Parathyroid adenoma (tissue), 2 donors: Measurements from ENCODE around the gene LGR4.

Experiments used
- H2AFZ ChIP-seq: fragments of 300-600 bp; sonication (generic); one replicate; pipeline ENCODE4 v1.7.0; 2017; ENCODE audit warnings: antibody characterized with exemption, mild to moderate bottlenecking
- H3K27ac ChIP-seq: fragments of 300-600 bp; sonication (generic); one replicate; pipeline ENCODE4 v1.7.0; 2017
- H3K27me3 ChIP-seq: fragments of 300-600 bp; sonication (generic); one replicate; pipeline ENCODE4 v1.7.0; 2017; ENCODE audit warnings: low read length; ENCODE audit not compliant: control insufficient read depth, insufficient read depth
- H3K36me3 ChIP-seq: fragments of 300-600 bp; sonication (generic); one replicate; pipeline ENCODE4 v1.7.0; 2017; ENCODE audit warnings: low read length; ENCODE audit not compliant: control insufficient read depth, insufficient read depth
- H3K4me1 ChIP-seq: fragments of 300-600 bp; sonication (generic); one replicate; pipeline ENCODE4 v1.7.0; 2017; ENCODE audit warnings: control low read depth
- H3K4me2 ChIP-seq: fragments of 300-600 bp; sonication (generic); one replicate; pipeline ENCODE4 v1.7.0; 2017; ENCODE audit warnings: low read length
- H3K4me3 ChIP-seq: fragments of 300-600 bp; sonication (generic); one replicate; pipeline ENCODE4 v1.7.0; 2017; ENCODE audit warnings: low read depth, low read length
- H3K79me2 ChIP-seq: fragments of 300-600 bp; sonication (generic); one replicate; pipeline ENCODE4 v1.7.0; 2017; ENCODE audit warnings: control low read depth
- H3K9ac ChIP-seq: fragments of 300-600 bp; sonication (generic); one replicate; pipeline ENCODE4 v1.7.0; 2017; ENCODE audit warnings: mild to moderate bottlenecking
- H3K9me3 ChIP-seq: fragments of 300-600 bp; sonication (generic); one replicate; pipeline ENCODE4 v1.7.0; 2017; ENCODE audit warnings: low read length; ENCODE audit not compliant: control insufficient read depth
- TF ChIP-seq, protein P1 (sequence below): fragments of 300-600 bp; sonication (generic); IDR thresholded peaks from one replicate; pipeline ENCODE4 v1.7.0; 2017; ENCODE audit warnings: antibody characterized with exemption, mild to moderate bottlenecking
- donor health status: primary hyperparathyroidism.

Gene LGR4

DNA sequence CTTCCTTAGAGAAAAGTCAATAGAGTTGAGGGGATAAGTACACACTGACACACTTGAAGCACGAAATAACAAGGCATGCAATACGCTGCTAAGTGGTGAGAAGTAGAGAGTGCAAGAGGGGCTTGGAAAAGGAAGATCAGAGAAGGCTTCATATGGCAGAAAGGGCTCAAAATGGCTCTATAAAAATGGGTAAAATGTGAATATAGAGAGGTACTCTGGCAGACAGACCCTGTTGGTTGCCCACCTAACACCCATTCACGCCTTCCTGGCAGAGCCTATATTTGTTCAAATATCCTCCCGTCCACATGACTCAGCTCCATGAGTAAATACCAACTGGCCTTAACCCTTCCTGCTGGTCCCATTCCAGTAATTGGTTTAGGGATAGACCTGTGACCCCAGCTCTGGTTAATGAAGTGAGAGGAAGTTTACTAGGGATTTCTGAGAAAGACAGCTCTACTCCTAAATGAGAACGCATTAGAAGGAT, 70.7 kb downstream of the LGR4 start:
- no peak overlapping the region for H3K4me2 ChIP-seq
- H3K79me2 ChIP-seq, result no peaks in the 10 kb centered on the region
- H2AFZ ChIP-seq, result no peak overlapping the region
- no peak overlapping the region for H3K9ac ChIP-seq
- H3K4me3 ChIP-seq, result no peak overlapping the region
- no peaks in the 10 kb centered on the region for H3K36me3 ChIP-seq
- no peaks in the 10 kb centered on the region for H3K9me3 ChIP-seq
- H3K4me1 ChIP-seq, result no peaks in the 10 kb centered on the region
- no peak overlapping the region for H3K27ac ChIP-seq
- TF ChIP-seq, protein P1, sequence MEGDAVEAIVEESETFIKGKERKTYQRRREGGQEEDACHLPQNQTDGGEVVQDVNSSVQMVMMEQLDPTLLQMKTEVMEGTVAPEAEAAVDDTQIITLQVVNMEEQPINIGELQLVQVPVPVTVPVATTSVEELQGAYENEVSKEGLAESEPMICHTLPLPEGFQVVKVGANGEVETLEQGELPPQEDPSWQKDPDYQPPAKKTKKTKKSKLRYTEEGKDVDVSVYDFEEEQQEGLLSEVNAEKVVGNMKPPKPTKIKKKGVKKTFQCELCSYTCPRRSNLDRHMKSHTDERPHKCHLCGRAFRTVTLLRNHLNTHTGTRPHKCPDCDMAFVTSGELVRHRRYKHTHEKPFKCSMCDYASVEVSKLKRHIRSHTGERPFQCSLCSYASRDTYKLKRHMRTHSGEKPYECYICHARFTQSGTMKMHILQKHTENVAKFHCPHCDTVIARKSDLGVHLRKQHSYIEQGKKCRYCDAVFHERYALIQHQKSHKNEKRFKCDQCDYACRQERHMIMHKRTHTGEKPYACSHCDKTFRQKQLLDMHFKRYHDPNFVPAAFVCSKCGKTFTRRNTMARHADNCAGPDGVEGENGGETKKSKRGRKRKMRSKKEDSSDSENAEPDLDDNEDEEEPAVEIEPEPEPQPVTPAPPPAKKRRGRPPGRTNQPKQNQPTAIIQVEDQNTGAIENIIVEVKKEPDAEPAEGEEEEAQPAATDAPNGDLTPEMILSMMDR, result no peak
- H3K27me3 ChIP-seq, result no peaks in the 10 kb centered on the region

- H3K4me1 ChIP-seq, result no peaks in the 10 kb centered on the region
- H3K27ac ChIP-seq, result no peak overlapping the region
- H3K79me2 ChIP-seq, result no peaks in the 10 kb centered on the region
- no peaks in the 10 kb centered on the region for H3K9me3 ChIP-seq
- no peaks in the 10 kb centered on the region for H3K36me3 ChIP-seq
- no peak overlapping the region for H3K4me3 ChIP-seq
- TF ChIP-seq, protein P1, result no peak
- no peak overlapping the region for H3K9ac ChIP-seq
- no peak overlapping the region for H2AFZ ChIP-seq
- H3K4me2 ChIP-seq, result no peak overlapping the region
- H3K27me3 ChIP-seq, result no peaks in the 10 kb centered on the region
Observed at GRCh38 chr11:27401280-27401832, 71.2 kb downstream of the LGR4 start.

DNA sequence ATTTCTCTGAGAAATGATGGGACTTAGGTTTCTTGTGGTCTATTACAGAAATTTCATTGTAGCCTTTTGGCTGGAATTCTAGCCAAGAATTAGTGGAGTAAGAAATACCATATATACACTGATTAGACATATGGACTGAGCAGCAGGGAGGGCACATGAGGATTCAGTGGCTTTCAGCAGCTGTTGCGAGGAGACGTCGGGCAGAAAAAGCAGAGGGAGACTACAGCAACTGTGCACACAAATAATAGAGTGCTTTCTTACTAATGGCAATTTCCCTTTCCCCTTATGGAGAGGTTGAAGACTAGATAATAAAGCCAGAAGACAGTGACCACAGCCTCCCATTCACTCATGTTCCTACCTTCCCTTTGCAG, 74.2 kb downstream of the LGR4 start:
- H3K27me3 ChIP-seq, result no peaks in the 10 kb centered on the region
- no peak overlapping the region for H3K9ac ChIP-seq
- TF ChIP-seq, protein P1, result no peak
- no peak overlapping the region for H2AFZ ChIP-seq
- H3K4me3 ChIP-seq, result no peak overlapping the region
- no peak overlapping the region for H3K27ac ChIP-seq
- no peaks in the 10 kb centered on the region for H3K79me2 ChIP-seq
- no peaks in the 10 kb centered on the region for H3K36me3 ChIP-seq
- no peak overlapping the region for H3K4me2 ChIP-seq
- no peaks in the 10 kb centered on the region for H3K9me3 ChIP-seq
- H3K4me1 ChIP-seq, result no peaks in the 10 kb centered on the region

DNA sequence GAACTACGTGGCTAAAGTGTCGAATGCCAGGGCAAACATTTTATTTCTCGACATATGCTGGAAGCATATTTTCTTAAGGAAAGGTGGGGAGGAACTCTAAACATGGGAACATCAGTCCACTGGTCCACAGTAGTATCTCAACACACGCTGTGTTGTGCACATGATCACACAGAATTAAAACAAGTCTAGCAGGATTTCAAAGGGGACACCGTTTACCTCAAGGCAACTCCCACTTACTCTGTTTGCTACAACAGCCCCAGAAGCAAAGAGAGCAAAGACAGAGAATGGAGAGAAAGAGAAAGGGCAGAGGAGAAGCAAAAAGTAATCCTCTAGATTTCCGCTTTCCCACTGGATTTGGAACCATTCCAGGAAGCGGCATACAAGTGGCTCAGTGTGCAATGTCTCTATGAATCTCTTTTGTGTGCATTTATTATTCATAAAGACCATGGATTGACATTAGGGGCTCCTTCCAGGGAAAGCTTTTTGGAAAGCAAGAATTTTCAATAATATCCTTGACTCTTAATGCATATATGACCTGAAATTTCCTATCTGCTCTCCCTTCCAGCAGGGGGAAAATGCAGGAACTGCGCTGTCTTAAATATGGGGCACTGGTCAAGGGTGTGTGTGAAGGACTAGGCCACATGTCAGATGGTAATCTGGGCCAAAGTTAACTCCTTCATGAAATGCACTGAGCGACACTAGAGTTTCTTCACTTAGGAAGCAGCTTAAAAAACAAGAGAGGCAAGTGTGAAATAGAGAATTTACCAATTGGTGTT, 74.8 kb downstream of the LGR4 start:
- no peak overlapping the region for H3K4me2 ChIP-seq
- H3K27me3 ChIP-seq, result no peaks in the 10 kb centered on the region
- no peak overlapping the region for H2AFZ ChIP-seq
- H3K4me1 ChIP-seq, result no peaks in the 10 kb centered on the region
- no peak overlapping the region for H3K4me3 ChIP-seq
- H3K27ac ChIP-seq, result no peak overlapping the region
- H3K9me3 ChIP-seq, result no peaks in the 10 kb centered on the region
- TF ChIP-seq, protein P1, result no peak
- no peak overlapping the region for H3K9ac ChIP-seq
- H3K36me3 ChIP-seq, result no peaks in the 10 kb centered on the region
- no peaks in the 10 kb centered on the region for H3K79me2 ChIP-seq
